RWPE2 (cell line): ENCODE measurements around the gene MYOD1.

Source experiments
- ATAC-seq: fragments of 200-7000 bp; cut with Tn5 transposase; 3 replicates; pipeline ENCODE4 v1.9.1; 2021; ENCODE audit warnings: low read depth
- DNase-seq: peaks from one replicate; pipeline ENCODE4 v3.0.0-alpha.2; 2020; ENCODE audit warnings: low spot score
- H3K27ac ChIP-seq: fragments of 450-650 bp; 2 replicates; pipeline ENCODE4 v1.5.1; 2017; ENCODE audit warnings: mild to moderate bottlenecking; ENCODE audit not compliant: poor library complexity, severe bottlenecking
- H3K27me3 ChIP-seq: fragments of 250-450 bp; sonication (Bioruptor Pico); 2 replicates; pipeline ENCODE4 v1.5.1; 2021; ENCODE audit warnings: mild to moderate bottlenecking, moderate library complexity; ENCODE audit not compliant: insufficient read depth, poor library complexity, severe bottlenecking
- H3K36me3 ChIP-seq: fragments of 250-450 bp; sonication (Bioruptor Pico); 2 replicates; pipeline ENCODE4 v1.5.1; 2020; ENCODE audit warnings: low read depth, mild to moderate bottlenecking, moderate library complexity
- H3K4me1 ChIP-seq: fragments of 250-450 bp; sonication (Bioruptor Pico); 2 replicates; pipeline ENCODE4 v1.5.1; 2021; ENCODE audit warnings: mild to moderate bottlenecking, moderate library complexity; ENCODE audit not compliant: insufficient read depth, poor library complexity, severe bottlenecking
- H3K4me3 ChIP-seq: fragments of 250-450 bp; sonication (Bioruptor Pico); 2 replicates; pipeline ENCODE4 v1.5.1; 2021; ENCODE audit warnings: mild to moderate bottlenecking, moderate library complexity; ENCODE audit not compliant: severe bottlenecking
- H3K9me3 ChIP-seq: fragments of 250-450 bp; sonication (Bioruptor Pico); 2 replicates; pipeline ENCODE4 v1.5.1; 2021; ENCODE audit warnings: mild to moderate bottlenecking, moderate library complexity; ENCODE audit not compliant: severe bottlenecking
- CTCF ChIP-seq: fragments of 450-650 bp; IDR thresholded peaks from one replicate; pipeline ENCODE4 v1.5.1; 2017; ENCODE audit warnings: mild to moderate bottlenecking, moderate library complexity; ENCODE audit not compliant: poor library complexity, severe bottlenecking

The MYOD1 gene

GRCh38 chr11:17750801-17751165 lies 31.4 kb downstream of the MYOD1 start:
- Histone ChIP-seq H3K27me3 (no peaks in the 10 kb centered on the region), H3K9me3 (no peaks in the 10 kb centered on the region), H3K36me3 (no peaks in the 10 kb centered on the region), H3K4me3 (no peak overlapping the region), H3K4me1 (no peaks in the 10 kb centered on the region), H3K27ac (no peak overlapping the region)
- no peak for ATAC-seq
- no peak for DNase-seq
- no peak for TF ChIP-seq CTCF

GRCh38 chr11:17751558-17751957 lies 32.2 kb downstream of the MYOD1 start:
- Histone ChIP-seq H3K36me3 (no peaks in the 10 kb centered on the region), H3K4me1 (no peaks in the 10 kb centered on the region), H3K27me3 (peaks cover 1% of the 10 kb centered on the region)

GRCh38 chr11:17752144-17752543 lies 32.8 kb downstream of the MYOD1 start:
- no peak for ATAC-seq
- H3K4me1 ChIP-seq = no peaks in the 10 kb centered on the region
- no peak overlapping the region for H3K4me3 ChIP-seq
- no peaks in the 10 kb centered on the region for H3K36me3 ChIP-seq
- H3K9me3 ChIP-seq = no peaks in the 10 kb centered on the region
- H3K27ac ChIP-seq = no peak overlapping the region
- peak; percentile 19 for DNase-seq
- peaks cover 5% of the 10 kb centered on the region for H3K27me3 ChIP-seq
- TF ChIP-seq CTCF = no peak

More at GRCh38 chr11:17751558-17751957, 32.2 kb downstream of the MYOD1 start:
- ATAC-seq (no peak), DNase-seq (no peak)
- no peak overlapping the region for H3K4me3 ChIP-seq
- no peaks in the 10 kb centered on the region for H3K9me3 ChIP-seq
- H3K27ac ChIP-seq = no peak overlapping the region
- no peak for TF ChIP-seq CTCF

- no peak for TF ChIP-seq CTCF
- H3K27me3 ChIP-seq = peaks cover 5% of the 10 kb centered on the region
- no peak overlapping the region for H3K4me3 ChIP-seq
- no peaks in the 10 kb centered on the region for H3K36me3 ChIP-seq
- DNase-seq (no peak), ATAC-seq (no peak)
- no peaks in the 10 kb centered on the region for H3K4me1 ChIP-seq
- H3K9me3 ChIP-seq = no peaks in the 10 kb centered on the region
- no peak overlapping the region for H3K27ac ChIP-seq
Measured at GRCh38 chr11:17753153-17753552, 33.8 kb downstream of the MYOD1 start.

- H3K36me3 ChIP-seq = no peaks in the 10 kb centered on the region
- no peak overlapping the region for H3K4me3 ChIP-seq
- no peak for DNase-seq
- H3K9me3 ChIP-seq = no peaks in the 10 kb centered on the region
- ATAC-seq = no peak
- peaks cover 5% of the 10 kb centered on the region for H3K27me3 ChIP-seq
- H3K4me1 ChIP-seq = no peaks in the 10 kb centered on the region
- no peak for TF ChIP-seq CTCF
- no peak overlapping the region for H3K27ac ChIP-seq
Measured at GRCh38 chr11:17753641-17754040, 34.3 kb downstream of the MYOD1 start.
